ENCODE data around the gene ABCA1. TPM values are rescaled to one million over a fixed set of nuclear protein-coding genes. Genes with fewer than 3 reads are reported as not detected.

The ABCA1 gene
- total RNA-seq, 4 donors from 2014 or later, result 87.3 to 188 (median 124) TPM

- ATAC-seq (ENCODE audit: low FRiP score) (no peak), DNase-seq (ENCODE audit: low spot score) (no peak)
- no peak for TF ChIP-seq CTCF (IDR thresholded peaks at IDR 0.05)
Measured at GRCh38 chr9:104836235-104836634, 91.7 kb downstream of the ABCA1 start.

GRCh38 chr9:104835161-104835560 is 92.8 kb downstream of the ABCA1 start:
- ATAC-seq (ENCODE audit: low FRiP score) (no peak), DNase-seq (ENCODE audit: low spot score) (no peak)
- TF ChIP-seq CTCF (IDR thresholded peaks at IDR 0.05), result no peak

GRCh38 chr9:104833696-104834095 is 94.3 kb downstream of the ABCA1 start:
- no peak for ATAC-seq (ENCODE audit: low FRiP score)
- TF ChIP-seq CTCF (IDR thresholded peaks at IDR 0.05), result no peak

GRCh38 chr9:104831681-104832080 is 96.3 kb downstream of the ABCA1 start:
- ATAC-seq (ENCODE audit: low FRiP score) (no peak), DNase-seq (ENCODE audit: low spot score) (no peak)
- TF ChIP-seq CTCF (IDR thresholded peaks at IDR 0.05), result no peak

More at GRCh38 chr9:104833696-104834095, 94.3 kb downstream of the ABCA1 start:
- no peak for DNase-seq (ENCODE audit: low spot score)

GRCh38 chr9:104826911-104827310 is 101.0 kb downstream of the ABCA1 start:
- ATAC-seq (ENCODE audit: low FRiP score) (no peak), DNase-seq (ENCODE audit: low spot score) (no peak)
- no peak for TF ChIP-seq CTCF (IDR thresholded peaks at IDR 0.05)

GRCh38 chr9:104826079-104826775 is 101.7 kb downstream of the ABCA1 start:
- ATAC-seq (ENCODE audit: low FRiP score), result no peak
- no peak for DNase-seq (ENCODE audit: low spot score)
- TF ChIP-seq CTCF (IDR thresholded peaks at IDR 0.05), result no peak

GRCh38 chr9:104820336-104820735 is 107.6 kb downstream of the ABCA1 start:
- no peak for DNase-seq (ENCODE audit: low spot score)
- TF ChIP-seq CTCF (IDR thresholded peaks at IDR 0.05), result no peak
- no peak for ATAC-seq (ENCODE audit: low FRiP score)

Measured in omental fat pad (tissue), 4 donors.